NCI-H2107 treated with DMSO at 0.1 percent for 48 hours (cell line): Measurements from ENCODE around the gene HTT.
"Not testable (repeated sequence)": the region's sequence is repeated elsewhere in the genome, so short reads cannot be mapped to it uniquely, and the experiment has no call there.

ENCODE experiments used
- DNase-seq: peaks from one replicate; lab custom pipeline; 2025; ENCODE audit not compliant: unreplicated experiment; lab: John Stamatoyannopoulos, UW

The HTT gene

DNA sequence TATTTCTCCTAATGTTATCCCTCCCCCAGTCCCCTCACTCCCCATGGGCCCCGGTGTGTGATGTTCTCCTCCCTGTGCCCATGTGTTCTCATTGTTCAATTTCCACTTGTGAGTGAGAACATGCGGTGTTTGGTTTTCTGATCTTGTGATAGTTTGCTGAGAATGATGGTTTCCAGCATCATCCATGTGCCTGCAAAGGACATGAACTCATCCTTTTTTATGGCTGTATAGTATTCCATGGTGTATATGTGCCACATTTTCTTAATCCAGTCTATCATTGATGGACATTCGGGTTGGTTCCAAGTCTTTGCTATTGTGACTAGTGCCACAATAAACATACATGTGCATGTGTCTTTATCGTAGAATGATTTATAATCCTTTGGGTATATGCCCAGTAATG, 86.6 kb downstream of the HTT start:
- DNase-seq: not testable (repeated sequence)

DNA sequence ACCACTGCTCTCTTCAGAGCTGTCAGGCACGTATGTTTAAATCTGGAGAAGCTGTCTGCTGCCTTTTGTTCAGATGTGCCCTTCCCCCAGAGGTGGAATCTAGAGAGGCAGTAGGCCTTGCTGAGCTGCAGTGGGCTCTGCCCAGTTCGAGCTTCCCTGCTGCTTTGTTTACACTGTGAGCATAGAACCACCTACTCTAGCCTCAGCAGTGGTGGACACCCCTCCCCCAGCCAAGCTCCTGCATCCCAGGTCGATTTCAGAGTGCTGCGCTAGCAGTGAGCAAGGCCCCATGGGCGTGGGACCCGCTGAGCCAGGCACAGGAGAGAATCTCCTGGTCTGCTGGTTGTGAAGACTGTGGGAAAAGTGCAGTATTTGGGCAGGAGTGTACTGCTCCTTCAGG, 92.0 kb downstream of the HTT start:
- DNase-seq: peak; percentile 18

GRCh38 chr4:3168029-3168428, 93.5 kb downstream of the HTT start:
- no peak for DNase-seq

DNA sequence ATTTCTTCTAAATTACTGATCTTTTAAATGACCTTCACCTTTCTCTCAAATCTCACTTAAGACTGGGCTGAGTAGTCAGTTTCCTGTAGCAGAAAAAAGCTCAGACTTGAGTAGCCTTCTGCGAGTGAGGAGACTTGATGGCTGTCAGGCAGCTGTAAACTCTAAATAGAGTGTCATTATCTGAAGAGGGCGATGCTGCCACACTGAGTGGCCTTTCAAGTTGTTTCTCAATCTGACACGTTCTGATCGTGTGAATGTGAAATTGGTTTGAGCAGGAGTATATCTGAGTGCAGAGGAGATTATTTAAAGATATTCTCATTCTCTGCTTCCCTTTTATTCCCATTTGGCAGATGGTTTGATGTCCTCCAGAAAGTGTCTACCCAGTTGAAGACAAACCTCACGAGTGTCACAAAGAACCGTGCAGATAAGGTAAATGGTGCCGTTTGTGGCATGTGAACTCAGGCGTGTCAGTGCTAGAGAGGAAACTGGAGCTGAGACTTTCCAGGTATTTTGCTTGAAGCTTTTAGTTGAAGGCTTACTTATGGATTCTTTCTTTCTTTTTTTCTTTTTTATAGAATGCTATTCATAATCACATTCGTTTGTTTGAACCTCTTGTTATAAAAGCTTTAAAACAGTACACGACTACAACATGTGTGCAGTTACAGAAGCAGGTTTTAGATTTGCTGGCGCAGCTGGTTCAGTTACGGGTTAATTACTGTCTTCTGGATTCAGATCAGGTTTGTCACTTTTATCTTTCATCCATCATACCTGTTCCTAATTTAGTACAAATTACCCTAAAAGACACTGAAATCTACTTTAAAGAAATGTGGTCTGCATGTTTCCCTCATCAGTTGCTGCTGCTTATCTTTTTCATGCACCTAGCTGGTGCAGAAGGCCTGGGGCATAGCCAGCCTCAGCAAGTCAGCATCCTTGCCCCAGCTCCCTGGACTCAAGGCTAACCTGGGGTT, 100.2 kb downstream of the HTT start:
- peak; percentile 67 for DNase-seq

DNA sequence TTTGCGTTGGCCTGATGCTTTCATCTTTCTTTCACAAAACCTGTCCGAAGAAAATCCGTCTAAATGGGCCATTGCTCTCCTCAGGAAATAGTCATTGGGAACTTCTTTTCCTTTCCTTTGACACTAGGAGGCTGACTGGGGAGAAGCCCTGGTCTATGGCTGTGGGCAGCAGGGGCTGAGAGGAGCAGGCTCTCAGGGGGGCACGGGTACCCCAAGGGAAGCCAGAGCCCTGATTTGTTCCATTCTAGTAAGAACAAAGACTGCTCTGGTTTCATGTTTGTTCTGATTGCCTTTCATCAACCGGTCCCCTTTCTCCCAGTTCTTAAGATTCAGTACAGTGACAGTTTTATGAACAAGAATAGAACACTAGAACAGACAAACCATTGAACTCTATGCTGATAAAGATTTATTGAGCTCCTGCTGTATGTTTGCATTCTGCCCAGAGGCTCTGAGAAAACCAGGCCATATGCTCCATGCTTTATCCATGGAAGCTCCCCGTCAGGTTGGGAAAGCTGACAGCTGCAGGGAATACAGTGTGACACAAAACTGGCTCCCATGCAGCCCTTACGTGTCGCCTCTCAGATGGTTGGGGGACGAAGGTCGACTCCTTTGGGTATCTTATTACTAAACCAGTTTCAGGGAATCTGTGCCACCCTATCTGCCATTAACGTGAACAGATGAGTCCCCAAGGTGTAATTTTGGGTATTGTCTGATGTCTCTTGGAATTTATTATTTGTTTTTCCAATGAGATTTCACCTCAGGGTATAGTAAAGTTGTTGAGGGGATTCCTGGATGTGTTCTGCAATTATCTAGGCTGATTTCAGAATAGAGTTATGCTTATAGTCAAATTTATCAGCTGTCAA, 102.1 kb downstream of the HTT start:
- DNase-seq: no peak

DNA sequence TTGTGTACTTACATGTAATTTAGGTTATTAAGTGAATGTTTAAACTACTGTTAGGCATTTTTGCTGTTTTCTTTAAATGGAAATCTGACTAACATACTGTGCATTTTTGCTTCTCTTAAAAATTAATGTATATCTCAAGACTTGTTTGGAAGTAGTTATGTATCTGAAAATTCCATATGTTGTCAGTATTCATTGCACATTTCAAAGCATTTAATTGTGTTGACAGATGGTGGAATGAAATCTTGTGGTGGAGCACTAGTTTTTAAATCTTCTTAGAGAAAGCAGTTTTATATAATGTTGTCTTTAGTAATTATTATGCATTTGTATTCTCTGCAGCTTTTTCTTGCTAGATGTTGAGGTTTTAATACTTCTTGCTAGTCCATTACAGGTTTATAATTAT, 102.9 kb downstream of the HTT start:
- no peak for DNase-seq

- DNase-seq: no peak
Observed at GRCh38 chr4:3177905-3178304, 103.4 kb downstream of the HTT start.

DNA sequence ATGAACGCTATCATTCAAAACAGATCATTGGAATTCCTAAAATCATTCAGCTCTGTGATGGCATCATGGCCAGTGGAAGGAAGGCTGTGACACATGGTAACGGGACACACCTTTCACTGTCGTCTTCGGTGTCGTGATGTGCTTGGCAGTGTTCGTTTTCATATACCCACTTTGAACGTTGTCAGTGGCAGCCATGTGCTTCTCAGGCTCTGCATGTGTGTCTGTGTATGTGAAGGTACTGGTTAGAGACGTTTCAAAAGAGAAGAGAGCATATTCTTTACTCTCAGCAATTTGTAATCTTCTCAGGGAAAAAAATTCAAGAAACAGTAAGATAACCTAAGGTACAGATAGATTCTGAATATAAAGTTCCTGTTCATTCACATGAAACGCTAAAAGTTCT, 103.9 kb downstream of the HTT start:
- no peak for DNase-seq

GRCh38 chr4:3179126-3179706, 104.7 kb downstream of the HTT start:
- no peak for DNase-seq

- DNase-seq: no peak
Observed at GRCh38 chr4:3183008-3183407, 108.5 kb downstream of the HTT start.

DNA sequence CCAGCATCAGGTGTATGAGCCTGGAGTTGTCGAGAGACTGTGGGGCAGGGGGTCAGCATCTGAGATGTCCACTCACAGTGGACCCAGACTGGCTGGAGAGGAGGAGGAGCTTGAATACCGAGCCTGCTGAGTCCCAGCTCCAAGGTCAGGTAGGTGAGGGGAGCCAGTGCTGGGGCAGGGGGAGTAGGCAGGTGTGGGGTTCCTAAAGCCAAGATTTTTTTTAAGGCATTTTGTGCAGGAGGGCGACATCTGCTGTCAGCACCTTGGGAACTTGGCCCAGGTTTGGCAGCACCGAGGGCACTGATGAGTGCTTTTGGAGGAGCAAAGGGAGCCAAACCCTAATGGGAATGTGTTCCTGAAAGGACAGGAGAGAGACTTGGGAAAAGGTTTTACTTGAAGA, 110.2 kb downstream of the HTT start:
- no peak for DNase-seq

- DNase-seq: no peak
Observed at GRCh38 chr4:3186609-3187008, 112.1 kb downstream of the HTT start.

- DNase-seq: no peak
Observed at GRCh38 chr4:3188118-3188517, 113.6 kb downstream of the HTT start.

DNA sequence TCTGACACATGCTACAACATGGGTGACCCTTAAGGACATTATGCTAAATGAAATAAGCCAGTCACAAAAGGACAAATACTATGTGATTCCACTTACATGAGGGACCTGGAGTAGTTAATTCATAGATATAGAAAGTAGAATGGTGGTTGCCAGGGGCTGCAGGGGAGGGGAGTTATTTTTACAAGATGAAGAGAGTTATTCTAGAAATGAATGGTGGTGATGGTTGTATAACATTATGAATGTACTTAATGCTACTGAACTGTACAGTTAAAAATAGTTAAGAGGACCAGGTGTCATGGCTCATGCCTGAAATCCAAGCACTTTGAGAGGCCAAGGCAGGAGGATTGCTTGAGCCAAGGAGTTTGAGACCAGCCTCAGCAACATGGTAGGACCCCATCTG, 115.0 kb downstream of the HTT start:
- DNase-seq: no peak

DNA sequence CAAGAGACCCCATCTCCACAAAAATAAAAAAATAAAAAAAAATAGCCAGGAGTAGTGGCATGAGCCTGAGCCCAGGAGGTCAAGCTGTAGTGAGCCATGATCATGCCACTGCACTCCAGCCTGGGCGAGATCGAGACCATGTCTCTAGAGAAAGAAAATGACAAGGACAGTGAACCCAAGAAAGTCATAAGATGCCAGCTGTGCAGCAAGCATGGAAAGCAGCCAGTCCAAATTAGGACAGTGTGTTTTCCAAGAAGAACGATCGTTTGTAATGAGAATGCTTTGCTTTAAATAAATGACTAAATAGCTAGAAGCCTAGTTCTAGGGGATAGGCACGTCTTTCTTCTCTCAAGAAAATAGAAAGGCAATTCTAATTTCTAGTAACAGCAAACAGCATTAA, 116.1 kb downstream of the HTT start:
- DNase-seq: no peak

DNA sequence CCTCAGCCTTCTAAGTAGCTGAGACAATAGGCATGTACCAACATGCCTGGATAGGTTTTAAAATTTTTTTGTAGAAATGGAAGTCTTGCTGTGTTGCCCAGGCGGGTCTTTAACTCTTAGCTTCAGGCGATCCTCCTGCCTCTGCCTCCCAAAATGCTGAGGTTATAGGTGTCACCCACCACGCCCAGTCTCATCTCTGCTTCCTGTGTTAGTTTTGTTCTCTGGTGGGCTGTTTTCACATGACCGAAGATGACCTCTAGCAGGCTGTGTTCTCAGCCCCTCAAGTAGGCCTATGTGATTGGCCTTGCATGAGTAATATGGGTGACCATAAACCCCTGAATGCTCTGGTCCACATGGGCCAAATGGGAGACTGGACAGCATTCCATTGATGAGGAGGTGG, 117.7 kb downstream of the HTT start:
- no peak for DNase-seq

DNA sequence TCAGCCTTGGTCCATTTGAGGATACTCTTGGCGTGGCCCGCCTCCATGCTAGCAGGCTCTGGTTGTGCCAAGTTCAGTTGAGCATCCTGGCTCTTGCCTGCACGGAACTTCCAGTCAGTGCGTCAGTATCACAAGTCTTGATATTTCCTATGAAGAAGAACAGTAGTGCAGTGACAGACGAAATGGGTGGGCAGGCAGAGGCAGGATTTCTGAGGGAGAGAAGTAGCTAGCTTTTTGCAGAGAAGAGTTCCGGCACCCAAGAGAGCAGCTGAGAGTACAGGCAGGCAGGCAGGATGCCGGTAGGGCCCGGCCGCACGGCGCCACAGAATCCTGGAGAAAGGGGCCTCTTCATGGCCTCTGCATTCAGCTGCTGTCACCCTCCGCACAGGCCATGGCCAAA, 118.3 kb downstream of the HTT start:
- no peak for DNase-seq

- no peak for DNase-seq
Observed at GRCh38 chr4:3193531-3194203, 119.2 kb downstream of the HTT start.

GRCh38 chr4:3196670-3197359, 122.3 kb downstream of the HTT start:
- no peak for DNase-seq

GRCh38 chr4:3197366-3198105, 123.1 kb downstream of the HTT start:
- DNase-seq: no peak
